Stimulated activated CD4-positive, alpha-beta T cell treated with anti-CD3 and anti-CD28 coated beads, Interleukin-12 subunit alpha, Interleukin-12 subunit beta, amount 100 ng/mL, for 48 hours (primary cell): ENCODE measurements around the gene ZFP3.
A peak's percentile ranks its signal among the peaks of the same experiment; 100 is the strongest.
"Not testable (repeated sequence)": the region's sequence is repeated elsewhere in the genome, so short reads cannot be mapped to it uniquely, and the experiment has no call there.

Experiments used
- DNase-seq, 3 donors: peaks; one replicate each; pipeline ENCODE4 v3.0.0-alpha.2; 2020; ENCODE audit warnings: low read depth in 2 of 3, low spot score in 1 of 3

ZFP3 gene

DNA sequence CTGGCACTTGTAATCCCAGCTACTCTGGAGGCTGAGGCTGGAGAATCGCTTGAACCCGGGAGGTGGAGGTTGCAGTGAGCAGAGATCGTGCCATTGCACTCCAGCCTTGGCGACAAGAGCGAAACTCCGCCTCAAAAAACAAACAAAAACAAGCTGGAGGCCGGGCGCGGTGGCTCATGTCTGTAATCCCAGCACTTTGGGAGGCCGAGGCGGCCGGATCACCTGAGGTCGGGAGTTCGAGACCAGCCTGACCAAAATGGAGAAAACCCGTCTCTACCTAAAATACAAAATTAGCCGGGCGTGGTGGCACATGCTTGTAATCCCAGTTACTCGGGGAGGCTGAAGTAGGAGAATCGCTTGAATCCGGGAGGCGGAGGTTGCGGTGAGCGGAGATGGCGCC, 992 bp upstream of the ZFP3 start:
- not testable (repeated sequence) for DNase-seq

GRCh38 chr17:5077781-5078105, 524 bp upstream of the ZFP3 start:
- DNase-seq = no peak

GRCh38 chr17:5080591-5080990, 2.3 kb downstream of the ZFP3 start:
- no peak for DNase-seq

- no peak for DNase-seq
These were observed 14.1 kb downstream of the ZFP3 start for GRCh38 chr17:5092218-5093010.

- no peak for DNase-seq
These were observed 18.4 kb downstream of the ZFP3 start for GRCh38 chr17:5096731-5097100.

- no peak for DNase-seq
These were observed 19.0 kb downstream of the ZFP3 start for GRCh38 chr17:5097101-5097834.

GRCh38 chr17:5099271-5099670, 21.0 kb downstream of the ZFP3 start:
- DNase-seq = no peak

- no peak for DNase-seq
These were observed 22.6 kb downstream of the ZFP3 start for GRCh38 chr17:5100832-5101231.

DNA sequence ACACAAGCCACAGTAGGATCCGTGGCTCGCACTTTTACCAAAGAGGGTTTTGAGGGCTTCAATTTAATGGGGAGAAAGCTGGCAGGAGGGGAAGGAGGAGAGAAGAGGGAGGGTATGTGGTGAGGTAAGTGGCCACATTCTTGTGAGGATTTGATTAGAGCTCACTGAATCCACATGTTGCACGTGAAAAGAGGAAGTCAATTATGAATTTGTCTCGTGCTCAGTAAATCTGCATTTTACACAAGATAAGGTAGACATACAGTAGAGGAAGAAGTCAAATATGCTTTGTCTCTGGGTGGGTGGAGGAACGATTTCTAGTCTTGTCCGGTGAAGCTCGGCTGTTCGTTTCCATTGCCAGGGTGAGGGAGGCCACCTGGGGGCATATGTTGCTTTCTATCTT, 32.5 kb downstream of the ZFP3 start:
- no peak for DNase-seq

DNA sequence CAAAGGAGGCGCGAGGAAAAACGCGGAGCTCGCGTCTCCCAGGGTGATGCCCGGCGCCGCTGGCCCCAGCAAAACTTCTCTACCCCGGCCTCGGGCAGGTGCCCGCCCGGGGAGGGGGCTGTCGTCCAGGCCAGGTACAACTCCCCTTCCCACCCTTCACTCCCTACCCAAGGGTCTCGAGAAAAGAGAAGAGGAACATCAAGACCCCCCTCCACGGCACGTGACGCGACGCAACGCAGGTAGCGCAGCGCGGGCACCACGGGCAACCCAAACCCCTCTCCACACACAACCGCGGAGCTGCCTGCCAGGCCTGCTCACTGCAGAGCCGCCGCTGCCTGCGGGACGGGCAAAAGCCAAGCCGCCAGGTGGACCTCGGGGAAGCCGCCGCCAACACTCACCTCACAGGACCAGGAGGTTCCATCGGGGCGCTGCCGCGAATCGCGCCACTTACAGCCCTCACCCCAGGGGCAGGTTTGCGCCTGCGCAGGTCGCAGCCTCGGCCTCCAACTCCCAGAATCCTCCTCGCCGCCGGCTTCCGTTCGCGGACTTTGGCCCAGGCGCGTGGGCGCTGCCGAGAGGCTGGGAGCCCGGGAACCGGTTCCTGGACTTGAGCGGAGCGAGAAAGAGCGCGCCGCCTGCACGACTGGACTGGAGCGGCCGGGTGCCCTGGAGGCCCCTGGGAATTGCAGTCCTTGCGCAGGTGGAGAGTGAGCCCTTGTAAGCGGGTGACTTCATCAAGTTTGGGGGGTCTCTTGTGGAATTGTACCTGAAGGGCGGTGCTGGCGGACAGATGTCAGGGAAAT, 33.3 kb downstream of the ZFP3 start, which contains the start of gene ZNF232:
Gene ZNF232, minus strand, starts transcription at position 477 of the 803 bp plus-strand sequence. Its CDS starts 56 bp downstream, at position 421.
- peak; percentile 84 to 96 (median 88) for DNase-seq

GRCh38 chr17:5115673-5116651, 37.7 kb downstream of the ZFP3 start, which contains the start of gene USP6:
Gene USP6 (plus strand): TSS chr17:5116032. CDS start chr17:5130368, 14,336 bp downstream.
- DNase-seq = no peak

DNA sequence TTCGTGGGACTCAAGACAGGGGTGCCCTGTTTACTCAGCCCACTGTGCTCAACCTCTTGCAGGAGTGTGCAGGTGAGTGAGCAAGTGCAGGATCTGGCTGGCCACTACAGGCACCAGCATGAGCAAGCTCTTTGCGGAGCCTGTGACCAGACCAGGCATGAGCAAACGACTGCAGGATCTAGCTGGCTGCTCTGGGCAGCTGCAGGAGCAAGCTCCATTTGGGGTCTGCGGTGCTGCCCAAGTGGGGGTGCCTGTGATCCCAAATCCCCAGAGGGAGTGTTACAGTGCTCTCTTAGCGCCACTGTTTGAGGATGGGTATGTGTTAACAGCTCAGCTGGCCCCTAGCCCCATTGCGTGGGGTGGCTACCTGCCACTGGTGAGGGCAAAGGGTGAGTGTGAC, 40.0 kb downstream of the ZFP3 start:
- no peak for DNase-seq

DNA sequence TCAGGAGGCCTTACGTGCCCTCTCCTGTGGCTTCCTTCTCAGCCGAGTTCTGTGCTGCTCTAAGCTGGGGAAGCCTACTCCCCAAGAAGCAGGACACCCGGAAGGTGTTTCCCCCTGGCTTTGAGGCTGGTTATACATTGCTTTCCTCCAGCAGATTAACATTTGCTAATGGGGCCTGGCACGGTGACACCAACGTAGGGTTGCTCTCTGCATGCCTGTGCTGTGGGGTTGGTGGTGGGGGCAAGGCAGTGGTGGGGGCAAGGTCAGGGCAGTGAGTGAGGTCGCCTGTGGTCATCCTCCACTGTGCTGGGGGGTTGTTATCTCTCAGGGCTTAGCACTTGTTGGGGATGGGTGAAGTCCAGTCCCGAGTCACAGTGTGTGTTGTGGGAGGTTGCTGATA, 41.8 kb downstream of the ZFP3 start:
- no peak for DNase-seq

DNA sequence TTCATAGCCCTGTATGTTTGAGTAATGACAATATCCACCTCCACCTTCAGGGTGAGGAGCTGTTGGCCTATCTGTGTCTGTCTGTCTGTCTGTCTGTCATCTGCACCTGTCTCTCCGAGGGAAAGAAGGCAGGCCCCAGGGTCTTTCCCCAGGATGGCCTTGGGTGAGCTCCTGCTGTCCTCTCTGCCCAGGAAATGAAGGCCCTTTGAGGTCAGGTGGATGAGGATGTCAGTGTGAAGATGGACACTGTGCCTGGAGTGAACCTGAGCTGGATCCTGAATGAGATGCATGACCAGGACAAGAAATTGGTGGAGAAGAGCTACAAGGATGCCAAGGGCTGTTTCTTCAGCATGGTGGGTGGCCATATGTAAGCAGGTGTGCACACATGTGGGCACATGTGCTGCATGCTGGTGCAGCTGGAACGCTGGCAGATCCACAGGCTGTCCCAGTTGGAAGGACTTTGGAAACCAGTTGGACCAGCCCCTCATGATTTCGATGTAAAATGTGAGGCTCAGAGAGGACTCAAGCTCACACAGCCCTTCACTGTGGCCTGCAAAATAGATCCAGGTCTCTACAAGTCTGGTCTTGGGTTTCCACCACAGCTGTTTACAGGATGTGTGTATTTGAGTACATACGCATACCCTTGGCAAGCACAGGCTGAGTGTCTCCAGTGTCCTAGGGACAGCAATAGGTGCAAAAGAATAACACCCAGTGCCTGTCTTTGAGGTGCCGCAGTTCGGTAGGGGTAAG, 42.3 kb downstream of the ZFP3 start:
- not testable (repeated sequence) for DNase-seq

- DNase-seq = no peak
These were observed 43.0 kb downstream of the ZFP3 start for GRCh38 chr17:5121186-5121841.

GRCh38 chr17:5122056-5122455, 43.8 kb downstream of the ZFP3 start:
- not testable (repeated sequence) for DNase-seq

- no peak for DNase-seq
These were observed 44.5 kb downstream of the ZFP3 start for GRCh38 chr17:5122586-5123342.

- DNase-seq = no peak
These were observed 45.3 kb downstream of the ZFP3 start for GRCh38 chr17:5123343-5124124.
